ENCODE results near the gene TMEM45A.

TMEM45A gene

DNA sequence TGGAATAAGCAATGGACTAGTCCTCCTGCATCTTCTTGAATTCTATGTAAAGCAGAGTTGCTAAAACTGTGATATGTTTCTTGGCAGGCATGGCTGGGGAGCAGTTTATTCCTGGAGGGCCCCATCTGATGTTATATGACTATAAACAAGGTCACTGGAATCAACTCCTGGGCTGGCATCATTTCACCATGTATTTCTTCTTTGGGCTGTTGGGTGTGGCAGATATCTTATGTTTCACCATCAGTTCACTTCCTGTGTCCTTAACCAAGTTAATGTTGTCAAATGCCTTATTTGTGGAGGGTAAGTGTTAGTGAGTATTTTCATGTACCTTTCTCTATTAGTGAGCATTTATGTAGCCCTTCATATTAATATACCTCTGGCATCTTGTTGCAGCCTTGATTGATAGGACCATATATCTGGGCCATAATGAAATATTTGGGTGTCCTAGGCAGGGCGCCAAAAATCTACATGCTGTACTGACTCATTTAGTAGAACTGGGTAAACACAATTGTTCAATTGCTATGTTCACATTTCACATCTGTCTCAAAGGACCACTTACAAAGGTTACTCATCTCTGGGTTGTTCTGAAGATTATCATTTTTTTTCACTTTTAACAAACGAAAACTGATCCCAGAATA, 64.4 kb downstream of the TMEM45A start:
- Histone ChIP-seq H3K4me3 (IDR thresholded peaks at IDR 0.05; ENCODE audit: insufficient read depth, low read depth, low read length) (no peak overlapping the region), H3K4me1 (ENCODE audit: low read depth, poor library complexity, severe bottlenecking) (no peaks in the 10 kb centered on the region), H3K9ac (no peak overlapping the region), H4K20me1 (ENCODE audit: insufficient read depth) (no peaks in the 10 kb centered on the region), H2AFZ (ENCODE audit: low read depth) (no peak overlapping the region), H3K27ac (no peak overlapping the region), H3K4me2 (no peak overlapping the region), H3K27me3 (ENCODE audit: insufficient read depth, low read depth) (no peaks in the 10 kb centered on the region), H3K79me2 (ENCODE audit: insufficient read depth, low read depth) (no peaks in the 10 kb centered on the region), H3K36me3 (ENCODE audit: insufficient read depth) (no peaks in the 10 kb centered on the region)
- no peak for TF ChIP-seq CTCF (conservative IDR thresholded peaks at IDR 0.05; ENCODE audit: low read depth, low read length)

- Histone ChIP-seq H3K4me2 (no peak overlapping the region), H3K36me3 (ENCODE audit: insufficient read depth) (no peaks in the 10 kb centered on the region), H3K4me1 (ENCODE audit: low read depth, poor library complexity, severe bottlenecking) (no peaks in the 10 kb centered on the region), H4K20me1 (ENCODE audit: insufficient read depth) (no peaks in the 10 kb centered on the region), H3K9ac (no peak overlapping the region), H3K79me2 (ENCODE audit: insufficient read depth, low read depth) (no peaks in the 10 kb centered on the region), H3K4me3 (IDR thresholded peaks at IDR 0.05; ENCODE audit: insufficient read depth, low read depth, low read length) (no peak overlapping the region), H3K27ac (no peak overlapping the region), H2AFZ (ENCODE audit: low read depth) (no peak overlapping the region), H3K27me3 (ENCODE audit: insufficient read depth, low read depth) (no peaks in the 10 kb centered on the region)
- TF ChIP-seq CTCF (conservative IDR thresholded peaks at IDR 0.05; ENCODE audit: low read depth, low read length), result no peak
Measured at GRCh38 chr3:100558233-100558632, 65.8 kb downstream of the TMEM45A start.

- H3K27ac ChIP-seq, result no peak overlapping the region
- no peaks in the 10 kb centered on the region for H4K20me1 ChIP-seq (ENCODE audit: insufficient read depth)
- H3K4me2 ChIP-seq, result no peak overlapping the region
Measured at GRCh38 chr3:100560426-100560825, 68.0 kb downstream of the TMEM45A start.

GRCh38 chr3:100561459-100562158, 69.2 kb downstream of the TMEM45A start:
- H2AFZ ChIP-seq (ENCODE audit: low read depth), result no peak overlapping the region
- no peak for TF ChIP-seq CTCF (conservative IDR thresholded peaks at IDR 0.05; ENCODE audit: low read depth, low read length)
- H3K27me3 ChIP-seq (ENCODE audit: insufficient read depth, low read depth), result no peaks in the 10 kb centered on the region
- no peaks in the 10 kb centered on the region for H4K20me1 ChIP-seq (ENCODE audit: insufficient read depth)
- H3K4me1 ChIP-seq (ENCODE audit: low read depth, poor library complexity, severe bottlenecking), result no peaks in the 10 kb centered on the region
- no peaks in the 10 kb centered on the region for H3K79me2 ChIP-seq (ENCODE audit: insufficient read depth, low read depth)
- no peak overlapping the region for H3K4me3 ChIP-seq (IDR thresholded peaks at IDR 0.05; ENCODE audit: insufficient read depth, low read depth, low read length)
- no peak overlapping the region for H3K9ac ChIP-seq
- no peak overlapping the region for H3K27ac ChIP-seq
- H3K4me2 ChIP-seq, result no peak overlapping the region
- no peaks in the 10 kb centered on the region for H3K36me3 ChIP-seq (ENCODE audit: insufficient read depth)

More at GRCh38 chr3:100560426-100560825, 68.0 kb downstream of the TMEM45A start:
- Histone ChIP-seq H3K9ac (no peak overlapping the region), H2AFZ (ENCODE audit: low read depth) (no peak overlapping the region), H3K4me3 (IDR thresholded peaks at IDR 0.05; ENCODE audit: insufficient read depth, low read depth, low read length) (no peak overlapping the region), H3K79me2 (ENCODE audit: insufficient read depth, low read depth) (no peaks in the 10 kb centered on the region), H3K4me1 (ENCODE audit: low read depth, poor library complexity, severe bottlenecking) (no peaks in the 10 kb centered on the region), H3K27me3 (ENCODE audit: insufficient read depth, low read depth) (no peaks in the 10 kb centered on the region), H3K36me3 (ENCODE audit: insufficient read depth) (no peaks in the 10 kb centered on the region)
- TF ChIP-seq CTCF (conservative IDR thresholded peaks at IDR 0.05; ENCODE audit: low read depth, low read length), result no peak
